Thyroid gland (tissue), 4 donors: ENCODE measurements around the gene ECSIT.

Source experiments
- POLR2A ChIP-seq, 2 donors: fragments of 450-650 bp; IDR thresholded peaks; one replicate each; pipeline ENCODE4 v1.6.1; 2017; ENCODE audit warnings: antibody characterized with exemption in 2 of 2, mild to moderate bottlenecking in 2 of 2, moderate library complexity in 1 of 2
- TF ChIP-seq, protein P1 (sequence below), 6 experiments: fragments of 200-600 bp in 3 of 6; fragments of 450-650 bp in 3 of 6; sonication (generic) in 3 of 6; IDR thresholded peaks; one replicate each; pipeline ENCODE4 v1.5.1; 2016 to 2019; ENCODE audit warnings: antibody characterized with exemption in 6 of 6, mild to moderate bottlenecking in 2 of 6, inconsistent platforms in 1 of 6, moderate library complexity in 1 of 6

DNA sequence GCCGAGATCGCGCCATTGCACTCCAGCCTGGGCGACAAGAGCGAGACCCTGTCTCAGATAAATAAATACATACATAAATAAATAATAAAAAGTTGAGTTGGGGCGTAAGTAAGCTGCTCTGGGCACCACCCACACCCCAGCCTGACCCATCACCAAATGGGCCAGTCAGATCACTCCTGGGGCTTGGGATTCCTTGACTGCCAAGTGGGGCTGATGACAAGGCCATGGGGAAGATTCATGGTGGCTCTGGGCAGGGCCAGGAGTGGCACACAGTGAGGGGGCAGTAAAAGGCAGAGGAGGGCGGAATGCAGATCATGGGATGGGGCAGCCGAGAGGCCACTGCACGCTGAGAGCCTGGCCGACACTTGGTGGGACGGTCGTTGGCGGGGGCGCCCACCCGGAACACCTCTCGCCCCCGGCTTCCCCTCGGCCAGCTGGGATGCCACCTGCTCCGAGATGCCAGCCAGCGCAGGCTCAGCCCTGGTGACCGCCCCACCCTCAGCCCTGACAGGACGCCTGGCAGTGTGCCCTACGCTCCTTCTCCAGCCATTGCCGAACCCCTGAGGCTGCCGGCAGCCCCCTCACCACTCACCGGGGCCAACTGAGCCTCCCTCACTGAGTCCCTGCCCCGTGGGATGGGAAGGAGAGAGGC, 34.2 kb downstream of the ECSIT start:
- TF ChIP-seq, protein P1, sequence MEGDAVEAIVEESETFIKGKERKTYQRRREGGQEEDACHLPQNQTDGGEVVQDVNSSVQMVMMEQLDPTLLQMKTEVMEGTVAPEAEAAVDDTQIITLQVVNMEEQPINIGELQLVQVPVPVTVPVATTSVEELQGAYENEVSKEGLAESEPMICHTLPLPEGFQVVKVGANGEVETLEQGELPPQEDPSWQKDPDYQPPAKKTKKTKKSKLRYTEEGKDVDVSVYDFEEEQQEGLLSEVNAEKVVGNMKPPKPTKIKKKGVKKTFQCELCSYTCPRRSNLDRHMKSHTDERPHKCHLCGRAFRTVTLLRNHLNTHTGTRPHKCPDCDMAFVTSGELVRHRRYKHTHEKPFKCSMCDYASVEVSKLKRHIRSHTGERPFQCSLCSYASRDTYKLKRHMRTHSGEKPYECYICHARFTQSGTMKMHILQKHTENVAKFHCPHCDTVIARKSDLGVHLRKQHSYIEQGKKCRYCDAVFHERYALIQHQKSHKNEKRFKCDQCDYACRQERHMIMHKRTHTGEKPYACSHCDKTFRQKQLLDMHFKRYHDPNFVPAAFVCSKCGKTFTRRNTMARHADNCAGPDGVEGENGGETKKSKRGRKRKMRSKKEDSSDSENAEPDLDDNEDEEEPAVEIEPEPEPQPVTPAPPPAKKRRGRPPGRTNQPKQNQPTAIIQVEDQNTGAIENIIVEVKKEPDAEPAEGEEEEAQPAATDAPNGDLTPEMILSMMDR (IDR thresholded peaks at IDR 0.05), result no peak
- TF ChIP-seq POLR2A (IDR thresholded peaks at IDR 0.05), result no peak
